GM23248 (cell line): ENCODE results near the gene PTK6. TPM values are rescaled to one million over a fixed set of nuclear protein-coding genes. Genes with fewer than 3 reads are reported as not detected.

Source experiments
- DNase-seq: peaks from one replicate; pipeline ENCODE4 v3.0.0-alpha.2; 2015
- H2AFZ ChIP-seq: fragments of 200-600 bp; sonication (generic); 2 replicates; pipeline ENCODE4 v1.6.1; 2016; ENCODE audit warnings: antibody characterized with exemption
- H3F3A ChIP-seq: fragments of 200-600 bp; sonication (generic); 2 replicates; pipeline ENCODE4 v1.6.1; 2016; ENCODE audit warnings: mild to moderate bottlenecking, antibody characterized with exemption, mixed run types; ENCODE audit not compliant: insufficient read depth
- H3K27ac ChIP-seq: fragments of 200-600 bp; sonication (generic); 2 replicates; pipeline ENCODE4 v1.5.1; 2016; ENCODE audit warnings: mild to moderate bottlenecking
- H3K27me3 ChIP-seq: fragments of 200-600 bp; sonication (generic); replicated peaks from 2 replicates; pipeline ENCODE4 v1.6.1; 2016; ENCODE audit warnings: mild to moderate bottlenecking; ENCODE audit not compliant: insufficient read depth
- H3K36me3 ChIP-seq: fragments of 200-600 bp; sonication (generic); 2 replicates; pipeline ENCODE4 v1.6.1; 2016; ENCODE audit warnings: low read depth, mild to moderate bottlenecking
- H3K4me1 ChIP-seq: fragments of 200-600 bp; sonication (generic); 2 replicates; pipeline ENCODE4 v1.6.1; 2016; ENCODE audit warnings: mild to moderate bottlenecking; ENCODE audit not compliant: insufficient read depth
- H3K4me2 ChIP-seq: fragments of 200-600 bp; sonication (generic); one replicate; pipeline ENCODE4 v1.6.1; 2016; ENCODE audit warnings: mild to moderate bottlenecking; ENCODE audit not compliant: unreplicated experiment
- H3K4me3 ChIP-seq: fragments of 200-600 bp; sonication (generic); 2 replicates; pipeline ENCODE4 v1.5.1; 2016; ENCODE audit warnings: mild to moderate bottlenecking
- H3K79me2 ChIP-seq: fragments of 200-600 bp; sonication (generic); 2 replicates; pipeline ENCODE4 v1.6.1; 2016; ENCODE audit warnings: mild to moderate bottlenecking; ENCODE audit not compliant: insufficient read depth
- H3K9ac ChIP-seq: fragments of 200-600 bp; sonication (generic); 2 replicates; pipeline ENCODE4 v1.6.1; 2016; ENCODE audit warnings: mild to moderate bottlenecking
- H3K9me2 ChIP-seq: fragments of 200-600 bp; sonication (generic); 2 replicates; pipeline ENCODE4 v1.6.1; 2016; ENCODE audit warnings: mixed run types, mild to moderate bottlenecking, moderate library complexity; ENCODE audit not compliant: insufficient read depth
- H3K9me3 ChIP-seq: fragments of 200-600 bp; sonication (generic); one replicate; pipeline ENCODE4 v1.6.1; 2017; ENCODE audit warnings: low read depth
- H4K20me1 ChIP-seq: fragments of 200-600 bp; sonication (generic); 2 replicates; pipeline ENCODE4 v1.6.0; 2016; ENCODE audit not compliant: insufficient read depth
- EZH2 ChIP-seq: fragments of 200-600 bp; sonication (generic); IDR thresholded peaks from 2 replicates; pipeline ENCODE4 v1.6.1; 2018; ENCODE audit warnings: antibody characterized with exemption, mild to moderate bottlenecking; ENCODE audit not compliant: insufficient read depth, poor library complexity, severe bottlenecking
- EZH2phosphoT487 ChIP-seq: fragments of 200-600 bp; sonication (generic); IDR thresholded peaks from 2 replicates; pipeline ENCODE4 v1.6.1; 2018; ENCODE audit warnings: antibody characterized with exemption, moderate library complexity, mild to moderate bottlenecking, low read depth; ENCODE audit not compliant: insufficient read depth
- WGBS, 2 experiments: methylation state at CpG; one replicate each; pipeline ENCODE4 v1.1.6; 2015 to 2017; ENCODE audit warnings: low lambda C conversion rate in 2 of 2, low coverage in 1 of 2; ENCODE audit errors: missing lambda C conversion rate in 2 of 2; 5-methylcytosine and 5-hydroxymethylcytosine counted together
- in situ Hi-C: fragments of 300-500 bp; cut with MboI; formaldehyde crosslinking; loops from 2 replicates; pipeline ENCODE4 v1.15.0; 2020
- polyA plus RNA-seq: library from polyadenylated mRNA; unstranded; fragments of >200 nt; fragmentation: Nextera tagmentation; extraction: Ambion mirVana; gene quantifications from 2 replicates; pipeline ENCODE4 v1.2.1, GENCODE V29; 2016
- total RNA-seq: library from RNA; depleted of rRNA; stranded (reverse); fragments of >200 nt; shearing (Covaris generic); gene quantifications from 2 replicates; pipeline ENCODE4 v1.2.3, GENCODE V29; 2014

Gene PTK6
- total and polyA plus RNA-seq, 2 experiments from 2014 or later: not detected

GRCh38 chr20:63543733-63544132, 6.6 kb upstream of the PTK6 start:
- in situ Hi-C loops: no loop called here

GRCh38 chr20:63543131-63543530, 6.0 kb upstream of the PTK6 start:
- H3K36me3 ChIP-seq: no peaks in the 10 kb centered on the region

More at GRCh38 chr20:63543733-63544132, 6.6 kb upstream of the PTK6 start:
- Histone ChIP-seq H3K4me3 (no peak overlapping the region), H3K9ac (no peak overlapping the region), H3K9me3 (no peaks in the 10 kb centered on the region), H3K27me3 (no peaks in the 10 kb centered on the region; the same call in 1 of the 2 replicates), H3F3A (no peaks in the 10 kb centered on the region), H3K4me2 (no peak overlapping the region), H2AFZ (no peak overlapping the region), H3K79me2 (no peaks in the 10 kb centered on the region), H3K36me3 (no peaks in the 10 kb centered on the region), H3K4me1 (no peaks in the 10 kb centered on the region), H3K27ac (no peak overlapping the region), H3K9me2 (no peaks in the 10 kb centered on the region), H4K20me1 (no peaks in the 10 kb centered on the region)
- WGBS, 2 experiments: 72 to 74% methylated on average over 6 of the region's 6 CpGs
- TF ChIP-seq EZH2: no peak
- TF ChIP-seq EZH2phosphoT487: no peak
- DNase-seq: no peak

GRCh38 chr20:63542696-63543095, 5.5 kb upstream of the PTK6 start:
- Histone ChIP-seq H3K27ac (no peak overlapping the region), H3K4me2 (no peak overlapping the region), H3K27me3 (no peaks in the 10 kb centered on the region), H3K9ac (no peak overlapping the region), H3K9me2 (no peaks in the 10 kb centered on the region), H3K36me3 (no peaks in the 10 kb centered on the region), H3K4me3 (no peak overlapping the region), H3K79me2 (no peaks in the 10 kb centered on the region), H4K20me1 (no peaks in the 10 kb centered on the region), H3F3A (no peaks in the 10 kb centered on the region), H3K4me1 (no peaks in the 10 kb centered on the region), H3K9me3 (no peaks in the 10 kb centered on the region), H2AFZ (no peak overlapping the region)
- no peak for DNase-seq
- 76 to 81% methylated on average over 10 of the region's 10 CpGs for WGBS, 2 experiments
- TF ChIP-seq EZH2phosphoT487 (no peak), EZH2 (no peak)
- in situ Hi-C loops: no loop called here

More at GRCh38 chr20:63543131-63543530, 6.0 kb upstream of the PTK6 start:
- Histone ChIP-seq H4K20me1 (no peaks in the 10 kb centered on the region), H3F3A (no peaks in the 10 kb centered on the region), H3K27me3 (no peaks in the 10 kb centered on the region), H3K4me3 (no peak overlapping the region), H3K79me2 (no peaks in the 10 kb centered on the region), H2AFZ (no peak overlapping the region), H3K9ac (no peak overlapping the region), H3K4me1 (no peaks in the 10 kb centered on the region), H3K9me2 (no peaks in the 10 kb centered on the region), H3K27ac (no peak overlapping the region), H3K9me3 (no peaks in the 10 kb centered on the region), H3K4me2 (no peak overlapping the region)
- no peak for DNase-seq
- WGBS, 2 experiments: 81 to 84% methylated on average over 8 to 10 of the region's 10 CpGs
- in situ Hi-C loops: no loop called here
- TF ChIP-seq EZH2phosphoT487 (no peak), EZH2 (no peak)

GRCh38 chr20:63542031-63542559, 4.9 kb upstream of the PTK6 start:
- Histone ChIP-seq H3K27me3 (no peaks in the 10 kb centered on the region), H2AFZ (no peak overlapping the region), H3F3A (no peaks in the 10 kb centered on the region), H3K36me3 (no peaks in the 10 kb centered on the region), H3K27ac (no peak overlapping the region), H3K4me1 (no peaks in the 10 kb centered on the region), H3K4me3 (no peak overlapping the region), H3K9me2 (no peaks in the 10 kb centered on the region), H3K9ac (no peak overlapping the region), H3K79me2 (no peaks in the 10 kb centered on the region), H4K20me1 (no peaks in the 10 kb centered on the region), H3K4me2 (no peak overlapping the region), H3K9me3 (no peaks in the 10 kb centered on the region)
- DNase-seq: no peak
- in situ Hi-C loops: no loop called here
- WGBS, 2 experiments: 83 to 84% methylated on average over 27 to 36 of the region's 36 CpGs
- TF ChIP-seq EZH2: no peak
- no peak for TF ChIP-seq EZH2phosphoT487

GRCh38 chr20:63541371-63541770, 4.2 kb upstream of the PTK6 start:
- no peak overlapping the region for H2AFZ ChIP-seq
- no peak overlapping the region for H3K27ac ChIP-seq
- WGBS, 2 experiments: 81 to 87% methylated on average over 22 to 27 of the region's 28 CpGs
- H4K20me1 ChIP-seq: no peaks in the 10 kb centered on the region
- TF ChIP-seq EZH2phosphoT487 (no peak), EZH2 (no peak)
- H3K4me1 ChIP-seq: no peaks in the 10 kb centered on the region
- no peaks in the 10 kb centered on the region for H3K36me3 ChIP-seq
- no peaks in the 10 kb centered on the region for H3F3A ChIP-seq
- no peak for DNase-seq
- H3K9ac ChIP-seq: no peak overlapping the region
- H3K4me2 ChIP-seq: no peak overlapping the region
- in situ Hi-C loops: no loop called here
- H3K4me3 ChIP-seq: no peak overlapping the region
- no peaks in the 10 kb centered on the region for H3K9me3 ChIP-seq
- H3K9me2 ChIP-seq: no peaks in the 10 kb centered on the region
- H3K79me2 ChIP-seq: no peaks in the 10 kb centered on the region
- no peaks in the 10 kb centered on the region for H3K27me3 ChIP-seq
